Esophagus mucosa (tissue), 1 donor: ENCODE results near the gene ABLIM2. TPM values are rescaled to one million over a fixed set of nuclear protein-coding genes. Genes with fewer than 3 reads are reported as not detected.

ENCODE experiments used
- ATAC-seq: fragments of 200-7000 bp; cut with Tn5 transposase; one replicate; pipeline ENCODE4 v1.9.1; 2020
- total RNA-seq: library from RNA; stranded (reverse); gene quantifications from one replicate; pipeline ENCODE4 v1.2.4, GENCODE V29; 2023
- donor health status: DM: yes; HTN: yes; CAD: no.

ABLIM2 gene
- total RNA-seq, 1 donor from 2014 or later, result 20.1 TPM

- no peak for ATAC-seq
Observed at GRCh38 chr4:8083086-8083825, 75.4 kb downstream of the ABLIM2 start.

- ATAC-seq, result no peak
Observed at GRCh38 chr4:8082517-8083055, 76.0 kb downstream of the ABLIM2 start.

- no peak for ATAC-seq
Observed at GRCh38 chr4:8081621-8082516, 76.7 kb downstream of the ABLIM2 start.

- no peak for ATAC-seq
Observed at GRCh38 chr4:8081171-8081570, 77.4 kb downstream of the ABLIM2 start.

GRCh38 chr4:8080754-8081065 is 77.9 kb downstream of the ABLIM2 start:
- ATAC-seq, result no peak

- ATAC-seq, result no peak
Observed at GRCh38 chr4:8079916-8080753, 78.5 kb downstream of the ABLIM2 start.

GRCh38 chr4:8079031-8079885 is 79.4 kb downstream of the ABLIM2 start:
- no peak for ATAC-seq

- no peak for ATAC-seq
Observed at GRCh38 chr4:8078610-8079015, 80.0 kb downstream of the ABLIM2 start.

GRCh38 chr4:8078109-8078494 is 80.5 kb downstream of the ABLIM2 start:
- no peak for ATAC-seq

- ATAC-seq, result no peak
Observed at GRCh38 chr4:8077181-8078108, 81.2 kb downstream of the ABLIM2 start.

GRCh38 chr4:8076023-8076422 is 82.6 kb downstream of the ABLIM2 start:
- no peak for ATAC-seq

- no peak for ATAC-seq
Observed at GRCh38 chr4:8073206-8073863, 85.3 kb downstream of the ABLIM2 start.

GRCh38 chr4:8072235-8072968 is 86.2 kb downstream of the ABLIM2 start:
- ATAC-seq, result no peak

- ATAC-seq, result no peak
Observed at GRCh38 chr4:8071766-8072165, 86.8 kb downstream of the ABLIM2 start.

GRCh38 chr4:8070736-8071718 is 87.6 kb downstream of the ABLIM2 start:
- ATAC-seq, result no peak

- no peak for ATAC-seq
Observed at GRCh38 chr4:8069102-8069752, 89.4 kb downstream of the ABLIM2 start.
